ENCODE results near the gene CAMK4.

- TF ChIP-seq ZBTB7A (tag by site-specific recombination; IDR thresholded peaks at IDR 0.05; ENCODE audit: low read depth) (no peak), ATF2 (tag by site-specific recombination; IDR thresholded peaks at IDR 0.05; ENCODE audit: low read depth) (no peak), ZNF155 (tag by site-specific recombination; IDR thresholded peaks at IDR 0.05) (no peak), ZNF274 (IDR thresholded peaks at IDR 0.05; ENCODE audit: low read length) (no peak), ZNF274 (tag by site-specific recombination; IDR thresholded peaks at IDR 0.05; ENCODE audit: borderline replicate concordance) (no peak), HOXA7 (CRISPR knock-in tag; IDR thresholded peaks at IDR 0.05; ENCODE audit: borderline replicate concordance) (no peak), KLF10 (tag by site-specific recombination; IDR thresholded peaks at IDR 0.05) (no peak), ZNF311 (tag by site-specific recombination; IDR thresholded peaks at IDR 0.05; ENCODE audit: borderline replicate concordance) (no peak), ZNF629 (tag by site-specific recombination; IDR thresholded peaks at IDR 0.05) (no peak), ZNF24 (tag by site-specific recombination; IDR thresholded peaks at IDR 0.05) (no peak), IKZF3 (tag by site-specific recombination; IDR thresholded peaks at IDR 0.05) (no peak)
- TF ChIP-seq, protein P1, sequence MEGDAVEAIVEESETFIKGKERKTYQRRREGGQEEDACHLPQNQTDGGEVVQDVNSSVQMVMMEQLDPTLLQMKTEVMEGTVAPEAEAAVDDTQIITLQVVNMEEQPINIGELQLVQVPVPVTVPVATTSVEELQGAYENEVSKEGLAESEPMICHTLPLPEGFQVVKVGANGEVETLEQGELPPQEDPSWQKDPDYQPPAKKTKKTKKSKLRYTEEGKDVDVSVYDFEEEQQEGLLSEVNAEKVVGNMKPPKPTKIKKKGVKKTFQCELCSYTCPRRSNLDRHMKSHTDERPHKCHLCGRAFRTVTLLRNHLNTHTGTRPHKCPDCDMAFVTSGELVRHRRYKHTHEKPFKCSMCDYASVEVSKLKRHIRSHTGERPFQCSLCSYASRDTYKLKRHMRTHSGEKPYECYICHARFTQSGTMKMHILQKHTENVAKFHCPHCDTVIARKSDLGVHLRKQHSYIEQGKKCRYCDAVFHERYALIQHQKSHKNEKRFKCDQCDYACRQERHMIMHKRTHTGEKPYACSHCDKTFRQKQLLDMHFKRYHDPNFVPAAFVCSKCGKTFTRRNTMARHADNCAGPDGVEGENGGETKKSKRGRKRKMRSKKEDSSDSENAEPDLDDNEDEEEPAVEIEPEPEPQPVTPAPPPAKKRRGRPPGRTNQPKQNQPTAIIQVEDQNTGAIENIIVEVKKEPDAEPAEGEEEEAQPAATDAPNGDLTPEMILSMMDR (tag by site-specific recombination; IDR thresholded peaks at IDR 0.05), result no peak
Measured at GRCh38 chr5:111310711-111311620, 86.8 kb downstream of the CAMK4 start.

All from HEK293 (cell line).